Measurements from ENCODE around the gene PROCA1. TPM values are rescaled to one million over a fixed set of nuclear protein-coding genes. Genes with fewer than 3 reads are reported as not detected.
"Not testable (repeated sequence)": the region's sequence is repeated elsewhere in the genome, so short reads cannot be mapped to it uniquely, and the experiment has no call there.

The PROCA1 gene
- total RNA-seq, 1 donor from 2014 or later: 18.1 TPM

GRCh38 chr17:28675980-28676379 is 35.7 kb downstream of the PROCA1 start:
- no peak for DNase-seq (ENCODE audit: low spot score)

- no peak for DNase-seq (ENCODE audit: low spot score)
Observed at GRCh38 chr17:28675490-28675889, 36.2 kb downstream of the PROCA1 start.

- DNase-seq (ENCODE audit: low spot score): no peak
Observed at GRCh38 chr17:28669918-28670317, 41.8 kb downstream of the PROCA1 start.

GRCh38 chr17:28667870-28668269 is 43.8 kb downstream of the PROCA1 start:
- no peak for DNase-seq (ENCODE audit: low spot score)

GRCh38 chr17:28665994-28666393 is 45.7 kb downstream of the PROCA1 start:
- no peak for DNase-seq (ENCODE audit: low spot score)

- DNase-seq (ENCODE audit: low spot score): no peak
Observed at GRCh38 chr17:28663723-28664122, 48.0 kb downstream of the PROCA1 start.

- no peak for DNase-seq (ENCODE audit: low spot score)
Observed at GRCh38 chr17:28662527-28662829, 49.2 kb downstream of the PROCA1 start.

GRCh38 chr17:28661635-28662526 is 49.8 kb downstream of the PROCA1 start, which contains the start of the genes SDF2 and SUPT6H:
Gene SDF2 (minus strand): TSS chr17:28661906. CDS start chr17:28661876, 30 bp downstream.
Gene SUPT6H (plus strand): TSS chr17:28662205. CDS start chr17:28673402, 11,197 bp downstream.
- DNase-seq (ENCODE audit: low spot score): peak; percentile 95

GRCh38 chr17:28659497-28659881 is 52.2 kb downstream of the PROCA1 start:
- not testable (repeated sequence) for DNase-seq (ENCODE audit: low spot score)

GRCh38 chr17:28658766-28659496 is 52.8 kb downstream of the PROCA1 start:
- not testable (repeated sequence) for DNase-seq (ENCODE audit: low spot score)

- not testable (repeated sequence) for DNase-seq (ENCODE audit: low spot score)
Observed at GRCh38 chr17:28658342-28658741, 53.3 kb downstream of the PROCA1 start.

GRCh38 chr17:28657756-28658155 is 53.9 kb downstream of the PROCA1 start:
- no peak for DNase-seq (ENCODE audit: low spot score)

GRCh38 chr17:28655160-28655559 is 56.5 kb downstream of the PROCA1 start:
- no peak for DNase-seq (ENCODE audit: low spot score)

Other genes starting within 250 kb of the PROCA1 start
- 0.72 TPM for gene SLC13A2, start 238.2 kb downstream of the PROCA1 start, total RNA-seq (ENCODE audit: insufficient read depth, low replicate concordance)
- gene FOXN1, start 205.5 kb downstream of the PROCA1 start, total RNA-seq (ENCODE audit: insufficient read depth, low replicate concordance): not detected
- gene UNC119, start 159.3 kb downstream of the PROCA1 start, total RNA-seq (ENCODE audit: insufficient read depth, low replicate concordance): 26.2 TPM
- gene PIGS, start 140.4 kb downstream of the PROCA1 start, total RNA-seq (ENCODE audit: insufficient read depth, low replicate concordance): 14.2 TPM
- 26.2 TPM for gene ALDOC, start 135.0 kb downstream of the PROCA1 start, total RNA-seq (ENCODE audit: insufficient read depth, low replicate concordance)
- 18.8 TPM for gene SPAG5, start 112.9 kb downstream of the PROCA1 start, total RNA-seq (ENCODE audit: insufficient read depth, low replicate concordance)
- 15.2 TPM for gene RSKR, start 97.7 kb downstream of the PROCA1 start, total RNA-seq (ENCODE audit: insufficient read depth, low replicate concordance)
- gene BLTP2, start 66.7 kb downstream of the PROCA1 start, total RNA-seq (ENCODE audit: insufficient read depth, low replicate concordance): 63.3 TPM
- 44.8 TPM for gene SDF2, start 50.0 kb downstream of the PROCA1 start, total RNA-seq (ENCODE audit: insufficient read depth, low replicate concordance)
- 40.4 TPM for gene SUPT6H, start 49.7 kb downstream of the PROCA1 start, total RNA-seq (ENCODE audit: insufficient read depth, low replicate concordance)
- gene RAB34, start 6.0 kb upstream of the PROCA1 start, total RNA-seq (ENCODE audit: insufficient read depth, low replicate concordance): 149 TPM
- 698 TPM for gene RPL23A, start 8.1 kb upstream of the PROCA1 start, total RNA-seq (ENCODE audit: insufficient read depth, low replicate concordance)
- gene TLCD1, start 14.3 kb upstream of the PROCA1 start, total RNA-seq (ENCODE audit: insufficient read depth, low replicate concordance): 5.1 TPM
- 0.24 TPM for gene NEK8, start 16.9 kb upstream of the PROCA1 start, total RNA-seq (ENCODE audit: insufficient read depth, low replicate concordance)
- gene TRAF4, start 32.1 kb upstream of the PROCA1 start, total RNA-seq (ENCODE audit: insufficient read depth, low replicate concordance): 15.2 TPM
- gene FAM222B, start 130.9 kb upstream of the PROCA1 start, total RNA-seq (ENCODE audit: insufficient read depth, low replicate concordance): 0.48 TPM
- 8.7 TPM for gene ERAL1, start 143.1 kb upstream of the PROCA1 start, total RNA-seq (ENCODE audit: insufficient read depth, low replicate concordance)
- gene FLOT2, start 185.8 kb upstream of the PROCA1 start, total RNA-seq (ENCODE audit: insufficient read depth, low replicate concordance): 18.8 TPM
- gene DHRS13, start 191.2 kb upstream of the PROCA1 start, total RNA-seq (ENCODE audit: insufficient read depth, low replicate concordance): 7.9 TPM
- gene PHF12, start 239.6 kb upstream of the PROCA1 start, total RNA-seq (ENCODE audit: insufficient read depth, low replicate concordance): 28.6 TPM

All from umbilical cord (tissue), 2 donors.